HG03103 (cell line): ENCODE results near the gene LRRC75B.
"Not testable (repeated sequence)": the region's sequence is repeated elsewhere in the genome, so short reads cannot be mapped to it uniquely, and the experiment has no call there.

Source experiments
- ATAC-seq: cut with Tn5 transposase; IDR thresholded peaks from one replicate; pipeline ENCODE4 v1.9.1; 2021; ENCODE audit warnings: low read depth; ENCODE audit not compliant: unreplicated experiment

Gene LRRC75B

DNA sequence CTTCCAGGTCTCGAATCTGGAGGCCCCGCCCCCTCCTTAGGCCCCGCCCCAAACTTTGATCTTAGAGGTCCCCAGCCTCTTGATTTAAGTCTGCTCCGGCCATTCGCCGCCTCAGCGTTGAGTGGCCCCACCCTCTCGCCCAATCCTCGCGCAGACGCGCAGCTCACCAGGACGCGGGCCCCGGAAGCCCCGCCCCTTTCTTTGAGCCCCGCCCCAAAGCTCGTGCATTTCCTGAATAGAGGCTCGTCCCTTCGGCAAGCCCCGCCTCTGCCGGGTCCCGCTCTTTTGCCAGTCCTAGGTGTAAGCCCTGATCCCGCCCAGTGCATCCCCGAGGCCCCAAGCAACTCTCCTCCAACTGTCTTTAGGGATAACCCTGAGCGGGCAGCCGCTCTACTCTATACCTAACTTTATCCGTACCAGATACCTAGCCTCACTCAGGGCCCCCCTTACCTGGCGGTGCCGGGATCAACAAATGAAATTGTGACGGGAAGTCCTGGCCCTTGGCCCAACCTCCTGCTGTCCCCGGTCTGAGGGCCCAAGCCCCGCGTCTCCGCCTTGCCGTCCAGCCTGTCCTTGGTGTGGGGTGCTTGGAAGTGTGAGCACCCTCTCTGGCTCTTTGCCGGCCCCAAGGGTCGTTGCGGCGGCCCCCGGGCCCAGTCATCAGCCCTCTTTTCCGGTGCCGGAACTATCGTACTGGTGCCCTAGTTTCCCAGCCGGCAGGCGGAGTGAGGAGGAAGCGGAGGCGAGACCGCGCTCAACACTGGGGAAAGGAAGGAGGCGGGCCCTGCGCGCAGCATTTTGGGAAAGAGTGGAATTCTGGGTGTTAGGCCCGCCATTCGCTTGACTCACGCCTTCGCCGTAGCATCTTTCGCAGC is 37.5 kb downstream of the LRRC75B start, which contains the start of gene SNRPD3:
TSS of gene SNRPD3 (plus strand) at position 835 of the 875 bp plus-strand sequence. CDS start 1,676 bp downstream, outside the sequence.
- ATAC-seq = peak; percentile 71

DNA sequence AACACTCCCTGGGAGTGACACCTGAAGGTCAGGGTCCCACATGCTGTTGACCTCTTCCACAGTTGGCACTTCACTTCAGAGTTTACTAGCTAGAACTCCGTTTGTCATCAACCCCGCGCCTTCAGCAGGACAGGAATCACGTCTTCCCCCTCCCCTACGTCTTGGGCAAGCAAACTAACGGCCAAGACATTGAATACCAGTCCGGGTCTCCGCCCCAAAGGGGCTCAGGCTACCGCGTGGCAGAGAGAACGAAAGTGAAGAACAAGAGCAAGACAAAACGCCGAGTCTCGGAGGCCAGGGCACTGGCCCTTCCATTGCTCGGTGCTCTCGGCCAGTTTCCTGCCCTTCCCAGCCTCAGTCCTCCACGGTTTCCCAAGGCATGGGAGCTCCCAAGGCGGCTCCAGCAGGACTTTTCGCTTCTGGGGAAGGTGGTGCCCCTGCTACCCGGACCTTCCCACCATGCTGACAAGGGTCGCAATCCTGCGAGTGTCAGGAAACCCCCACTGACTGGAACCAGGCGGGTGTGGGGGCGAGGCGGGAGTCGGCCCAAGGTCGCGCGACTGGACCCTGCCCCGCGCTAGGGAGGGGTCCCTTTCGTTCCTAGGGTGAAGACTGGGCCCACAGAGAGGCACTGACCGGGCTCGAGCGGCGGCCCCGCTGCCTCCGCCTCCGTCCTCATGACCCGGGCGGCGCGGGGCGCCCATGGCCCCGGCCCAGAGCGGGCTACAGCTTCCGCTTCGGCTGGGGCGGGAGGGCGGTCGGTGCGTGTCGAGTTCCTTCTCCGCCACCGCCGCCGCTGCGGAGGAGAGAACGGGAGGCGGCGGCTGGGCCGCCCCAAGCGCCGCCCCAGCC is 38.3 kb downstream of the LRRC75B start, which contains the start of gene GUCD1:
TSS of gene GUCD1 (minus strand) at position 826 of the 852 bp plus-strand sequence. CDS start at position 679, 147 bp downstream.
- peak; percentile 12 for ATAC-seq

DNA sequence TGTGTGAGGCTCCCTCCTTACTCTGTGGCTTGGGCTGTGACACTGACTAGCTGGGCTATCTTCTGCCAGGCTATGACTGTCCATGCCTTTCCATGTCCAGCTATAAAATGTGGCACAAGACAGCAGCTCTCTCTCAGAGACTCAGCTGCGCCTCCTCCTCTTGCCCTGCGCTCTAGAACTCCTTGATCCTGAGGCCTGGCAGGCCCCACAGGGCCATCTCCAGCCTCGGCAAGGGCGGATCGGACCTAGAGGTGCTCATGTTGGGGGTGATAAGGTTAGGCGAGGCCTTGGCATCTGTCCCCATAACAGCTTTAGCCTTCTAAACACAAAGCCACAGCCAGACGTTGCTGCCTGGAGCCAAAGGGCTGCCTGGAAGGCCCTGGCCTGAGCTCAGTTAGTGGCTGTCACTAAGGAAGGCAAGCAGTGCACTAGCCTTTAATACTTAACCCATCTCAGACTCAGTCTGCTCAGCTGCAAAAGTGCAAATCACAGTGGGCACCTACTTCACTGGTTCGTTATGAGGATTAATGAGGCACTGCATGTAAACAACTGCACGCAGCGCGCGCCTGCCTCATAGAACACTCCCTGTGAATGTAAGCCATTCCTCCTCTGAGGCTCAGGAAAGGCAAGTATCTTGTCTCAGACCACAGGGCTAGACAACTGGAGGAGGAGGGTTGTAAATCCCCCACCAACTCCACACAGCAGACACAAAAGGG is 39.1 kb downstream of the LRRC75B start:
- ATAC-seq = no peak

DNA sequence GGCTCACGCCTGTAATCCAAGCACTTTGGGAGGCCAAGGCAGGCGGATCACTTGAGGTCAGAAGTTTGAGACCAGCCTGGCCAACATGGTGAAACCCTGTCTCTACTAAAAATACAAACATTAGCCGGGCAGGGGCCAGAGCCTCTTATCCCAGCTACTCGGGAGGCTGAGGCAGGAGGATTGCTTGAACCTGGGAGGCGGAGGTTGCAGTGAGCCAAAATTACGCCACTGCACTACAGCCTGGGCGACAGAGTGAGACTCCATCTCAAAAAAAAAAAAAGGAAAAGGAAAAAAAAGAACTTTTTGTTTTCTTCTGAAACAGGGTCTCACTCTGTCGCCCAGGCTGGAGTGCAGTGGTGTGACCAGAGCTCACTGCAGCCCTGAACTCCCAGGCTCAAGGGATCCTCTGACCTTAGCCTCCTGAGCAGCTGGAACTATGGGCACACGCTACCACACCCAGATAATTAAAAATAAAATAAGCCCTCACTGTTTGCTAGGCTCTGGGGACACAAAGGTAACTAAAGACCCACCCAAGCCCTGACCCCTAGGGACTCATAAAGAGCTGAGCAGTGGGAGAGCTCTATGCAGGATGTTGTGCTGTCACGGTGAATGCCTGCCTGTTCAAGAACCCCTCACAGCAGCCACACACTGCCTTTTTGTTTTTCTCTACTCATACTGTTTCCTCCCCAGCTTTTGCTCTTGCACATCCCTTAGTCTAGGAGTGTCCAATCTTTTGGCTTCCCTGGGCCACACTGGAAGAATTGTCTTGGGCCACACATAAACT is 40.2 kb downstream of the LRRC75B start:
- ATAC-seq = not testable (repeated sequence)

DNA sequence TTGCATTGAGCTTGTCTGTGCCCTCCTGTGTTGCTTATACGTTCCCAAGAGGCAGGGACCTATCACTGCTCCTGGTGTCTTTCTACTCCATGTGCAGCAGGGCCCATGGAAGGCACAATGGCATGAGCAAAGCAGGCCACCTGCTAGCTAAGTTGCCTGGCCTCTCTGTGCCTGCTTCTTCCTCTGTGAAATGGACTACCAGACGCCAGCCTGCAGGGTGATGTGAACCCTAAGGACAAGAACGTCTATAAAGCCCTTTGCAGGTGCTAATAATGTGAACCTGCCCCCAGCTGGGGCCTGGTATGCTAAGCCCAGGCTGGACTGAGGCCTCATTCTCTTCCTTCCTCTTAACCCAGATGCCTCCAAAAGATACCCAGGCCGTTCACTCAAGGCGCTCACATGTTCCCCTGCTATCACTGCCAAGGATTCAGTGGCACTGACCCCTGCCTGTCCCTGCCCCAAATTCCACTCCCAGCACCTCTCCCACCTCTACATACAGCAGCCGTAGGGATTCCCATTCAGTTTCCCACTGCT is 41.9 kb downstream of the LRRC75B start:
- no peak for ATAC-seq

DNA sequence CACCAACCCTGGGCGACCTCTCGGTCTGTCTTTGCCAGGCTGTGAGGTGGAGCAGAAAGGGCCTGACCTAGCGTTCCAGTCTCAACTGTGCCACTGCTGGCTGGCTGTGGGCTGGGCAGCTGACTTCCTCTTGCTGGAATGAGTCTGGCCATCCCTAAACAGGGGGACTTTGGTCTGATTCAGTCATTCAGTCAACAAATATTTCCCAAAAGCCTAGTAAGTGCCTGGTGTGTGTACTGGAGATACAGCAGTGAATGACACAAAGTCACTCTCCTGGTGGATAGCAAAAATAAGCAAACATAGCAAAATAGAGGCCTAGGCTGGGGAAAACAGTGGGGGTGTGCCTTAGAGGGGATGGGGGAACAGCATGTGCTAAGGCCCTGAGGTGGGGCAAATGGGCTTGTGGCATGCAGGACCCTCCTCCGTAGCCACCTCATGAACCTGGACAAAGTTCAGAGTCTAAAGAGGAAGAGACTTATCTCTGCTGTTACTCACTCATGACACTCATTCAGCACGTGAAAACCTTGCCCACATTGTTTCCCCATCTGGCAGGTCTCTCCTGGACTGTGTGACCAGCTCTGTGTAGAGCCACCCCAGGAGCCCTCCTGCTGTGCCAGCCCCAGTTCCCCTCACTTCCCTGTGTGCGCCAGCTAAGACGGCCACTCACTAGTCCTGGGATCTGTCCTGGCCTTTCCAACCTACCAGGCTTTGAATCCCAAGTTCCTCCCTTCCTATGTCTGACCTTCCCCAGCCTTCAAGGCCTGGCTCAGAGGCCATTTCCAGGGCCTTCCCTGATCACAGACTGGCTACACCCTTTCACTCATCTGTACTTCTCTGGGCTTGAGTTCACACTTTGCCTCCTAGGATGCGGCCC is 42.6 kb downstream of the LRRC75B start:
- no peak for ATAC-seq

DNA sequence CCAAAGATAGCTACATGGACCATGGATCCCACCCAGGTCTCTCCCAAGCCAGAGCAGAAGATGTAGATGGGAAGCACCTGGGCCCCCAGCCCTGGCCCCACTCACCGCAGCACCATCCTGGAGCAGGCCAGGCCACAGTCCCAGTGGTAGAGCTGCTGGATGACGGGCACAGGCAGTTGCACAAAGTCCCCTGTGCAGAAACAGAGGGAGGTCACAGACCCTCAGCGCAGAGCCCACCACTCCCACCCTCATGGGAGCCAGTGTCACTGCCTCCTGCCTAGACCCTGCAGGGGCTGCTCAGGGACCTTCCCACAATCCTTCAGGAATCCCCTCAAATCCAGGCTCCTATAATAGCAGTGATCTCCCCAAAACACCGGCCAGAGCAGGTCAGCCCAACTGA is 44.1 kb downstream of the LRRC75B start:
- no peak for ATAC-seq

DNA sequence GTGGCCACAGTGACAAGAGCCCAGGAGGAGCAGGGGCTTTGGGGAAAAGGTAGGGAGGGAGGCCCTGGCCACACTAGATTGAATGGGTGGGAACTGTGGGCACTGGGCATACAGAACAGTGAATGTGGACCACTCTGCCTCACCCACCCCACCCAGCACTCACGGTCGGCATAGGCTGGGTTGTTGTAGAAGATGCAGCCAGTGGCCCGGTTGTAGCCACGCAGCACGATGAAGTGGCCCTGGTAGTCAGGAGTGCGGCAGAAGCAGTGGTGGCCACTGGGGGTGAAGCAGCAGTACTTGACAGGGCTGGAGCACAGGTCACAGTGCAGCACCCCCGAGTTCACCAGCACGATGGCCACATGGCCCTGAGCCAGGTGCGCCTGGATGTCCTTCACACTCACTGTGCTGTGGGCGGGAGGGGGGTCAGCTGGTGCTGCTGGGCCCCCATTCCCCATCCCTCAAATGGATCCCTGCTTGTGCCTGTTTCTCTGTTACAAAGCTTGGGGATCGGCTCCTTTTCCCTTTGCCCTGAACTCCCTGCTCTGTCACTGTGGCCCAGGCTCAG is 49.1 kb downstream of the LRRC75B start:
- ATAC-seq = no peak

DNA sequence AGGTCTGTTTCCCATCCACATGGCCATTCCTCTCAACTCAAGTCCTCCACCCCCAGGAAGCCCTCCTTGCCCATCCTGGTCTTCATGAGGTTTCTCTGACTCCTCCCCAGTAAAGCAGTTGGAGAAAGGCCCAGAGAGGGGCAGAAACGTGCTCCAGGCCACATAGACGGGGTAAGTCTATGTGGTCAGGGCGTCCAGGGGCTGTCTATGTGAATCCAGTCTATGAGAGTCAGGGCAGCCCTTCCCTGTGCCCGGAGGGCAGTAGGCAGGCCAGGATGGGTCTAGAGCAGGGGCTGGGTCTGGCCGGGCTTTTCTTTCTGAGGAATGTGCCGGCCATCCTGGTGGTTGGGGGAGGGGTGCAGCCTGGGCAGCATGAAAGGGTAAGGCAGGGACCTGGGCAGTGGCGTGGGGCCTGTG is 49.7 kb downstream of the LRRC75B start:
- ATAC-seq = no peak

DNA sequence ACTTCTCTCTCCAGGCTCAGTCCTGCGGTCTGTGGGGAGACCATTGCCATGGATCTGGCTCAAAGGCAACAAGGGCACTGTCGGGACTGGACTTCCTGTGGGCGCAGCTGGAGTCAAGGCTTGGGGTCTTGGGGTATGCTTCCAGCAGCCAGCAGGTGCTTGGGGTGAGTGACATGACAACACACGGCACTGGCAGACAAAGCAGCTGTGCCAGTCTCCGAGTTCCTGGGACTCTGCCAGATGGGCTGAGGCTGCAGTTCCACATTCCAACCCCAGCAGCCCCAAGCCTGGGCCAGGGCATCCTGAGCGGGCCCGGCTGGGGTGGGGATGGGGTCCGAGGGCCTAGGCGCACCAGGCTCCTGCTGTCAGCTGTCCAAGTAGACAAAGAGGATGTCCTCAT is 50.2 kb downstream of the LRRC75B start:
- ATAC-seq = no peak

DNA sequence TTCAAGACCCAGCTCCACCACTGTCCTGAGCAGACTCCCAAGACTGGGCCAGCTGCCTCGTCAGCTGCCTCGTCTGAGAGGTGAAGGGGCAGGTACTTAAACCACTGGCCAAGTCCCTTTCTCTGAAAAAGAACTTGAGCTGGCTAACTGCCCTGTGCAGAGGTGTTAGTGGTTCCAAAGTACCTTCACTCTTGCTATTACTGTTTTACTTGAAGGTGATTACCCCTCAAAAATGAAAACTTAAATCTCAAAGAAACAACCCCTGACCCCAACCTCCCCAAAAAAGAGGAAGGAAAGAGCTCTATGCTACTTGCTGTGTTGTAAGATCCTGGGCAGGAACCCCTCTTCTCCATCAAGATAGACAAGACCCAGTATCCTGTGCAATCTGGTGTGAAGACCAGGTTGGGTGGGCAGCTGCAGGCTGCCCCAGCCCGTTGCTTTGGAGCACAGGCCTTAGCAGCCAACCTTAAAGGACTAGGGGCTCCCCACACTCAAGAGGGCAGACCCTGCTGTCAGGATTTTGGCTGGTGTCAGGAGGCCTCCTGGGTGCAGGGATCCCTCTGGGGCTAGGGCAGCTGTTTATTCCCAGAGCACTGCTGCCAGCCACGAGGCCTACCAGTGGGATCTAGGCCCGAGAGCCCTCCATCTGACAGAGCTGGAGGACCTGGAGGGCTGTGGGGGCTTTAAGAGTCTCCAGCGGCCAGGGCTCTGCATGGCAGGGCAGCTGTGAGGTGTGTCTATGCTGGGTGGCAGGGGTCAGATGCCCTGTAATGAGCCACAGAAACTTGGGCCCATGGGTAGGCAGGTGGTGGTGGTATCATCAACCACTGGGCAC is 51.0 kb downstream of the LRRC75B start:
- ATAC-seq = no peak

DNA sequence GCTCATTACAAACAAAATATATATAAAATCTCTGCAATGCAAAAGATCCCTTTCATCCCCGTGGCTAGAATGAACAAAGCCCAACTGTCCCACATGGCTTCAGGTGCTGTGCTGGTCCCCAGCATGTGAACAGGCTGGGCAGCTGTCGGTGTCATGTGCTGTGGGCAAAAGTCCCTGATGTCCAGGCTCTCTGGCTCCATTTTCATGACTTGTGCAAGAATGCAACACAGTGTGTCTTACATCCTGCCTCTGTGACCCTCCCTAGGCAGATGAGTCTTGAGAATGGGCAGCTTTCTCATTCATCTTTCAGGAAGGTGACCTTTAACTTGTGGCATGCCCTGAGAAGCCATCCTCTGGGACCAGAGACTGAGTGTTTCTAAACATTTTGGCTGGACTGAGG is 52.4 kb downstream of the LRRC75B start:
- no peak for ATAC-seq

DNA sequence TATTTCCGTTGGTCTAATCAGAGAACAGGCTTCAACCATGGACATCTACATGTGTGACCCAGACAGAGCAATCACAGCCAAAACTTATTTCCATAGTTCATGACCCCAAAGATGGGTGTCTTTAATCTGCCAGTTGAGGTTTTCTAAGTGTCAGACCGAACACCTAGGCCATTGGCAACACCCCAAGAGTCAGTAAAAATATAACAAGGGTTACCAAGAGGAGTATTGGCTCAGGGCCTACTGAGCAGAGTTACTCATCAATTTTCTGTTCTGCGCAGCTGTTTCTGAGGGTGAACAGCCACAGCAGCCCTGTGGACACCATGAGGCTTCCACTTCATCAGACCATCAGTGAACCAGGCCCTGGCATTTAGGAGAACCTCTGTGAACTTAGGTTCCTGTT is 56.8 kb downstream of the LRRC75B start:
- no peak for ATAC-seq
